ENCODE results near the gene GPRIN2.

The GPRIN2 gene

GRCh38 chr10:46558392-46559185, 2.1 kb upstream of the GPRIN2 start:
- TF ChIP-seq CTCF (IDR thresholded peaks at IDR 0.05; ENCODE audit: insufficient read depth, low read depth, low read length, missing control alignments): no peak
- no peak for DNase-seq (ENCODE audit: low read depth)
- no peak overlapping the region for H3K4me3 ChIP-seq (ENCODE audit: low read depth, low read length)

GRCh38 chr10:46558122-46558391, 1.6 kb upstream of the GPRIN2 start:
- H3K4me3 ChIP-seq (ENCODE audit: low read depth, low read length): no peak overlapping the region
- DNase-seq (ENCODE audit: low read depth): no peak
- TF ChIP-seq CTCF (IDR thresholded peaks at IDR 0.05; ENCODE audit: insufficient read depth, low read depth, low read length, missing control alignments): no peak

DNA sequence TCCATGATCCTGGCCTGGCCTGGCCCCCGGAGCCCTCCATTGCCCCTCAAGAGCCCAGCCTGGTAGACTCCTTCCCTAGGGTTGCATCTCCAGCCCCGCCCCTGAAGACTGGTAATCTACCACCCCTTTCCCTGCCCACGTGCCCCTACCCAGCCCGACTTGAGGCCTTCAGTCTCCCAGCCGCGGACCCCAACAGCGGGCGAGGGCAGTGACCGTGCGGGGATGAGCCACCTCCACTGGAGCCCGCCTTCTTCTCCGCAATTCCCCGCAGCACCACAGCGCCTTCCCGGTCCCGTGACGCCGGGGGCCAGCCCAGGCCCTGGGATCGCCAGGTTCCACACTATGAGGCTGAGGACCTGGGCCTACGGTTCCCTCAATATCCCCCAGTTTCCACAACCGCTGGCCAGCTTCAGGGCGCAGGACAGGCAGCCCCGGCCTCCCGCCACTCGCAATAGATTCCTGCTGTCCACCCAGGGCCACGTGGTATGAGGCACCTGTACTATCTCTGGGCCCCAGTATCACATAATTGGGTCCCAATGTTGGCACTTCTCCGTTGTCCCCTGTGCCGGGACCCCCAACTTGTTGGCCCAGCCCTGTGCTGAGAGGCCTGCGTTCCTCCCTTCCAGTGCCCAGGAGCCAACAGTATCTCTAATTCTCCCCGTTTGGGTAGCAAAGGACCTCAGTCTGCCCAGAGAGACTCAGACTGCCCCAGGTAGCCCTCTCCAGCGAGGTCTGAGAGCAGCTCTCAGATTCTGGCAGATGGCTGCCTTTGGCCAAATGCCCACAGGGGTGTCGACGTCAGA, 1.1 kb upstream of the GPRIN2 start:
- no peak for TF ChIP-seq CTCF (IDR thresholded peaks at IDR 0.05; ENCODE audit: insufficient read depth, low read depth, low read length, missing control alignments)
- H3K4me3 ChIP-seq (ENCODE audit: low read depth, low read length): no peak overlapping the region
- DNase-seq (ENCODE audit: low read depth): no peak

GRCh38 chr10:46555713-46556514, 544 bp downstream of the GPRIN2 start:
- TF ChIP-seq CTCF (IDR thresholded peaks at IDR 0.05; ENCODE audit: insufficient read depth, low read depth, low read length, missing control alignments): no peak
- DNase-seq (ENCODE audit: low read depth): no peak
- H3K4me3 ChIP-seq (ENCODE audit: low read depth, low read length): no peak overlapping the region

DNA sequence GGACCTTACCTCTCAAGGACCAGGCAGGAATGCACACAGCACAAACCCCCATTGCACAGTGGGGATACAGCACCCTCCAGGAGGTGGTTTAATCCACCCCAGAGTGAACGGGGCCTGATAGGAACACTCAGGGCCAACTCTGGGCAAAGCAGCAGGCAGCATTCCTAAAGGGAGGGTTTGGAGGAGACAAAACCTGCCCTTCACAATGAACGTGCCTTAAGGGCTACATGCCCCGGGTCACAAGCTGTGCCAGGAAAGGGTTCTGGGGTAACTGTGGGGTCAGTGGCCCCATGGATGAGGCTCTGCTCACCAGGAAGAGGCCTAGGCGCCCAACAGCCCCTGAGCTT, 1.1 kb downstream of the GPRIN2 start:
- DNase-seq (ENCODE audit: low read depth): no peak
- no peak overlapping the region for H3K4me3 ChIP-seq (ENCODE audit: low read depth, low read length)
- no peak for TF ChIP-seq CTCF (IDR thresholded peaks at IDR 0.05; ENCODE audit: insufficient read depth, low read depth, low read length, missing control alignments)

GRCh38 chr10:46554166-46554781, 2.2 kb downstream of the GPRIN2 start:
- no peak for TF ChIP-seq CTCF (IDR thresholded peaks at IDR 0.05; ENCODE audit: insufficient read depth, low read depth, low read length, missing control alignments)
- no peak overlapping the region for H3K4me3 ChIP-seq (ENCODE audit: low read depth, low read length)
- DNase-seq (ENCODE audit: low read depth): no peak

All from GM12865 (cell line).